Activated CD4-positive, alpha-beta T cell treated with anti-CD3 and anti-CD28 coated beads, Interleukin-2, amount 50 U/mL, for 16 hours (primary cell): Measurements from ENCODE around the gene HSDL2.
"Not testable (repeated sequence)": the region's sequence is repeated elsewhere in the genome, so short reads cannot be mapped to it uniquely, and the experiment has no call there.

Experiments used
- DNase-seq: peaks from one replicate; pipeline ENCODE4 v3.0.0-alpha.2; 2020

HSDL2 gene

GRCh38 chr9:112401175-112401815 is 21.4 kb downstream of the HSDL2 start:
- DNase-seq: no peak

GRCh38 chr9:112403614-112404201 is 23.8 kb downstream of the HSDL2 start:
- no peak for DNase-seq

GRCh38 chr9:112404508-112404932 is 24.6 kb downstream of the HSDL2 start:
- no peak for DNase-seq

- DNase-seq: no peak
Observed at GRCh38 chr9:112408275-112408674, 28.4 kb downstream of the HSDL2 start.

- no peak for DNase-seq
Observed at GRCh38 chr9:112408819-112409218, 28.9 kb downstream of the HSDL2 start.

- DNase-seq: no peak
Observed at GRCh38 chr9:112409758-112410157, 29.9 kb downstream of the HSDL2 start.

GRCh38 chr9:112411626-112412027 is 31.7 kb downstream of the HSDL2 start:
- no peak for DNase-seq

GRCh38 chr9:112413728-112414127 is 33.8 kb downstream of the HSDL2 start:
- not testable (repeated sequence) for DNase-seq

- DNase-seq: no peak
Observed at GRCh38 chr9:112420208-112420607, 40.3 kb downstream of the HSDL2 start.

- DNase-seq: no peak
Observed at GRCh38 chr9:112421771-112422222, 41.9 kb downstream of the HSDL2 start.

- DNase-seq: no peak
Observed at GRCh38 chr9:112422417-112423148, 42.7 kb downstream of the HSDL2 start.

- no peak for DNase-seq
Observed at GRCh38 chr9:112430006-112430522, 50.2 kb downstream of the HSDL2 start.

GRCh38 chr9:112433499-112434392 is 53.8 kb downstream of the HSDL2 start:
- DNase-seq: no peak

- DNase-seq: no peak
Observed at GRCh38 chr9:112434487-112434886, 54.6 kb downstream of the HSDL2 start.

GRCh38 chr9:112437406-112437805 is 57.5 kb downstream of the HSDL2 start:
- DNase-seq: no peak

- no peak for DNase-seq
Observed at GRCh38 chr9:112439171-112439570, 59.3 kb downstream of the HSDL2 start.

- no peak for DNase-seq
Observed at GRCh38 chr9:112439825-112440224, 59.9 kb downstream of the HSDL2 start.

GRCh38 chr9:112443200-112443599 is 63.3 kb downstream of the HSDL2 start:
- peak; percentile 10 for DNase-seq

GRCh38 chr9:112443636-112444035 is 63.7 kb downstream of the HSDL2 start:
- no peak for DNase-seq

- no peak for DNase-seq
Observed at GRCh38 chr9:112445196-112445595, 65.3 kb downstream of the HSDL2 start.

- no peak for DNase-seq
Observed at GRCh38 chr9:112446080-112446479, 66.2 kb downstream of the HSDL2 start.

- DNase-seq: no peak
Observed at GRCh38 chr9:112446526-112446925, 66.6 kb downstream of the HSDL2 start.

GRCh38 chr9:112447283-112447761 is 67.4 kb downstream of the HSDL2 start:
- no peak for DNase-seq
